GM18507 (cell line): ENCODE data around the gene HOXD8.

Experiments used
- DNase-seq: peaks from one replicate; pipeline ENCODE4 v3.0.0; 2011; ENCODE audit warnings: low read depth; ENCODE audit not compliant: insufficient read length; ENCODE audit errors: extremely low spot score
- FAIRE-seq: peaks from 2 replicates; lab custom pipeline; 2011; peaks lifted over from hg19 to GRCh38; lab: Jason Lieb, UNC

The HOXD8 gene

DNA sequence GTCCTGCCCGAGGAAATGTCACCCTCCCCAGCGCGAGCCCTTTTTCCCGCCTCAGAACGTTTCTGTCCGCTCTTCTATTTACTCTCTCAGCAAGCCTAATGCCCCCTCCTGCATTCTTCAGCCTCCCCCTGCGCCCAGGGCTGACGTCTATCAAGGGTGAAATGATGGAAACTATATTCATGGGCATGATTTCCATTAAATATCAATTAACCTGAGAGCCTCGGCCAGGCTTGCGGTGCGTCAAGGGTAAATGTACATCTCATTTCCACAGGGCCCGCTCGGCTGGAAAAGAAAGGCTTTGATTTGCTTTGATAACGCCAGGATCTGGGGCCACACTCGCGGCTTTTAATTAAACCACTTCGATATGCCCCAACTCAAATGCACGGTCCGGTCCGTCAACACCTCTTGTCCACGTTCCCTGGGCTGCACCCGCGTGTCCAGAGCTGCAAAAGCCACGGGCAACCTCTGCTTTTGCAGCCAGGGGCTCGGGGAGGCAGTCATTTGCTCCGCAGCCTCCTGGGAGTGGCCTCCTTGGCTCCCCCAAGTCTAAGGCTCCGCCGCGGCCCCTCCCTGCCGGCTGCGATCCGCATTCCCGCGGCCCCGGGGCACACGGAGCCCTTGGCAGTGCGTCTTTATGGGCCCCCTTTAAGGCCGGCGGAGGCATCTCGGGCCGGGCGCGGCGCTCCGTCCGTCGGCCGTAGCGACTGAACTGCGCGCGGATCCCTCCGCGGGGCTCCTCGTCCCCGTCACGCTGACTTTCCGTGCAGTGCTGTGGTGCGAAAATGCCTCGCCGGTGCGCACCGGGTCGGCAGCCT, at the start of gene HOXD8:
HOXD8 (plus strand) TSS at position 724 of the 815 bp plus-strand sequence. CDS start 662 bp downstream, outside the sequence.
- DNase-seq = no peak
- no peak for FAIRE-seq

DNA sequence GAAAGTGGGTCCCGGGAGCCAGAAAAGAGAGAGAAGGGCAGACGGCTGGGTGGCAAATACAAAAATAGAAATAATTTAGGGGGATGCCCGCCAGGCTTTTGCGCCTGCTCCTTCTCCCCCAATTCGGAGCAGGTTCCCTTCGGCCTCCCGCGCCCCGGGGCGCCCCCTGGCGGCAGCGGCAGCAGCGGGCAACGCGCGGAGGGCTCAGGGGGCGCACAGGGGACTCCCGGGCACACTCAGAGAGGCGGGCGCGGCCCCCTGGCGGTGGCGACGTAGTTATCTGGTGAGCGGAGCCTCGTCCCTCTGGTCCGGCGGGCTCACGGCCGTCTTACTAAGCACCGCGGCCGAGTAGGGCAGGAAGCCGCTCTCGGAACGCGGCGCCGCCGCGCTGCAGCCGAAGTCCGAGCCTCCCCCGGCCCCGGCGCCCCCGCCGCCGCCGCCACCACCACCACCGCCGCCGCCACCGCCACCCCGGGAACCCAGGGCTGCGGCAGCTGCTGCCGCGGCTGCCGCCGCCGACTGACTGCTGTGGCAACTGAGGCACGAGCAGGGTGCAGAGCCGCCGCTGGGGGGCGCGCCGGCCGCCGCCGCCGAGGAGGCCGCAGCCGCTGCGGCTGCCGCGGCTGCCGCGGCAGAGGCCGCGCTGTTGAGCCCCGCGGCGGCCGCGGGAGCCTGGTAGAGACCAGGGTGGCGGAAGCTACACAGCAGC, 49.5 kb upstream of the HOXD8 start:
- no peak for FAIRE-seq

DNA sequence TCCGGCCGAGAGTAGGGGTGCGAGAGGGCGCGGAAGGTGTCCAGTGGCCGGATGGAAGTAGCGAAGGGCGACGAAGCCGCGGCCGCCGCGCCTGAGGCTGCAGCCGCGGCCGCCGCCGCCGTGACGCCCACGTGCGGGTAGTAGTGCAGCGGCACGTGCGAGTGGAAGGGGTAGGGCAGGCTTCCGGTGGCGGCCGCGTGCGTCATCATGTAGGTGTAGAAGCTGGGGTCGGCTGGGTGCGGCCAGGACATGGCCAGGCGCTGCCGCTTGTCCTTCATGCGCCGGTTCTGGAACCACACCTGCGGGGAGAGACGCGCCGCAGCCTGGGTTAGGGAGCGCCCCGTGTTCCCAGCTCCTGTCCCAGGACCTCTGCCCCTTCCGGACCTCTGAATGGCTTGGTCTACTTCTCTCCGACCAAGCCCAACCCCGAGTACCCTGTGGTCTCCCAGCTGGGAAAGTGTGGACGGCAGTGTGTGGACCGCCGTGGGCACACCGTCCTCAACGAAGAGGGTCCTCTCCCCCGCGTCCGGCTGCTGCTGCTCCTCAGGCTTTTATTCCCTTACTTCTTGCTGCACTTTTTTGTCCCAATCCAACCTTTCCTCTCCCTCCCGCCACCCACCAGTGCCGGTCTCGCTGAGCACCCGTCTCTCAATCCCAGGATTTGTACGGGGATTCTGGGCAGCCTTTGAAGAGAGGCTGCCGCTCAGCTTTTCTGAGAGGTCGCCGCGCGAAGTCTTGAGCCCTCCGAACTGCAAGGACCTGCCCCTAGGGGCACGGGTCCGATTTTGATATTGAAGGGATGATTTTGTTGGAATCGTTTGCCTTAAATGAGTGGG, 48.7 kb upstream of the HOXD8 start:
- DNase-seq = no peak

More for the DNA sequence above, 49.5 kb upstream of the HOXD8 start:
- DNase-seq = no peak

DNA sequence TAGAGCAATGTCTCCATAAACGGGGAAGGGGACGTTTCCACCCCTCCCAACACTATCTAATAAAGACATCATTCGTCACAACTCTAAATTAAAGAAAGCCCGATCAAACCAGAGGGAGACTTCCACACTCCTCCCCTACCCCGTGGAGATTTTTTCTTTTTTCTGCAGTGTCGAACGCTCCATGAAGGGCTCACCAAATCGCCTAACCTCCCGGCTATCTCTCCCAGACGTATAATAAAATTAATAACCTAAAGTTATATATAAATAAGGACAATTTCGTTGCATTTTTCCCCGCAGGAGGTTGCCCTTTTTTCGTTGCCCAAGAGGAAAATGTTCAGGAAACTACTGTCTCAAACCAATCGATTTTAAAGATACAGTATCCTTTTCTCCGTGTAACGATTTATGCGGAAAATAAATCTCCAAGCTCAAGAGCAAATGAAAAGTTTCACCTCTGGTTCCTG, 48.1 kb upstream of the HOXD8 start:
- no peak for FAIRE-seq
- DNase-seq = no peak

More for the DNA sequence above, 48.7 kb upstream of the HOXD8 start:
- no peak for FAIRE-seq

DNA sequence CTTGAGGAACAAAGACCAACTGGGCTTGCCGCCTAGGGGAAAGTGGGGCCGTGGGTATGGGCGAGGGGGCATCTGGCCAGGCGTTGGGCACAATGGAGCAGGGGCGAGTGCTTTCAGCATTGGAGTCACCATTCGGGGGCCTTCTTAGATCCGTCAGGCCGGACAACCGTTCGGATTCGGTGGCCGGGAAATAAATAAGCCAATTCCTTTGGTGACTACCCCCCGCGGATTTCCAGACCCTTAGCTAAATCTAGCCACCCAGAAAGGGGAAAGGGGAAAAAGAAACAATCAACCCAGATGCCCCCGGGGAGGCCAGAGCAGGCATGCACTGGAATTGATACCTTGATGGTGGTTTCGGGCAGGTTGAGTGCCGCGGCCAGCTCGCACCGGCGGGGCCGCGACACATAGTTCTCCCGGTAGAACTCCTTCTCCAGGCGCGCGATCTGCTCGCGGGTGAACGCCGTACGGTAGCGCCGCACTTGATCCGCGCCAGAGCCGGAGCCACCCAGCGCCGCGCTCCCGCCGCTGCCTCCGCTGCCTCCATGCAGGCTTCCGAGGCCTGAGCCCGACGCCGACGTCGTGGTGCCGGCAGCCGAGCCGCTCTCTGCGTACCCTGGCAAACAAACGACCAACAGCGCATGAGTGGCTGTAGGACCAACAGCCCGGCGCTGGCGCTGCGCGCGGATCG, 47.5 kb upstream of the HOXD8 start:
- no peak for FAIRE-seq
- DNase-seq = no peak

DNA sequence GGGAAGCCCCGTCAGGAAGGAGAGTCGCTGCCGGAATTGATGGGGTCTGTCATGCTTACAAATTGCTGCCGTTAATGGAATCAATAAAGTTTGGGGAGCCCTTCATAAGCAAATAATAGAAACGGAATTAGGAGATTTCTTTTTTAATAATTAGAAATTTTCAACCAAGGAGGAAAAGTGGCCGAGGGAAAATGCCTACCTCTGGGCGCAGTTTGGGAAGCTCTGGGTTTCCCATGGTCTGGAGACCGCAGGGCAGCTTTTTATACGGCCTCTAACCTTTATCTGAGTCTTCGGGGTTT, 47.0 kb upstream of the HOXD8 start:
- DNase-seq = no peak
- no peak for FAIRE-seq

DNA sequence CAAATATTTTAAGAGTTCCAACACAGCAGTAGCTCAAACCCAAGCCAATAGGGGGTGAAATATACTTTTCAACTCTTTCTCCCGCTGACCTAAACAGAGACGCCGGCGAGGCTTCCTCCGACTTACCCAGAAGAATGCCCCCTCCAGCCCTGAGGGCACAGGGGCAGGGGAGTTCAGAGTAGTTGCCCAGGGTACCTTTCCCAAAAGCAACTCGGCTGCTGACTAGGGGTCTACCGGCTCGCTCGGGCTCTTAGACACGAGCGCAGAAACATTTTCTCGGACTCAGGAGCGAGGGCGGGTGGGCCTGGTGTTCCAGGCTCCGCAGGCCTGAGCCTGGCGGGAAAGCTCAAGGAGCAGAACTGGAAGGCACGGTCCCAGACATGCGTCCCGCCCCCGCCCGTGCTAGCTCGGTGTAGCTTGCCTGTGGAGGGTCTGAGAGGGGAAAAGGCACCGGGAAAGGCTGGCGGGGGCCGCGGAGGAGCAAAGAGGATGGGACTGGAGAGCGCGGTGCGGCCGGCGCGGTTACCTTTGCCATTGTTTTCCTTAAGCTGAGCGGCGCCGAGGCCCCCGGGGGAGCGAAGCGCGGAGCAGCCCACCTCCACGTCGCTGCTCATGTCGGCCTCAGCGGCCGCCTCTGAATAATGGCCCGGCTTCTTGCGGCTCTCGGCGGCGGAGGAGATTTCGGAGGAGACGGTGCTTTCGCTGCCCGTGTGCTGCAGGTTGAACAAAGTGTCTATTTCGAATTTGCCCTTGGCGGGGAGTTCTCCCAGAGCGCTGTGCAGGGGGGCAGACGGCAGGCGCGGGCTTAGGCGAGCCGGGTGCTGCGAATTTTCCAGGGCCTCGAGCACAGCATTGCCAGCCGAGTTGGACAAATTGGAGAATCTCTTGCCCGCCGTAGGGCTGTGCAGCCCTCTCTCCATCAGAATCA, 46.4 kb upstream of the HOXD8 start:
- FAIRE-seq (no peak), DNase-seq (no peak)

DNA sequence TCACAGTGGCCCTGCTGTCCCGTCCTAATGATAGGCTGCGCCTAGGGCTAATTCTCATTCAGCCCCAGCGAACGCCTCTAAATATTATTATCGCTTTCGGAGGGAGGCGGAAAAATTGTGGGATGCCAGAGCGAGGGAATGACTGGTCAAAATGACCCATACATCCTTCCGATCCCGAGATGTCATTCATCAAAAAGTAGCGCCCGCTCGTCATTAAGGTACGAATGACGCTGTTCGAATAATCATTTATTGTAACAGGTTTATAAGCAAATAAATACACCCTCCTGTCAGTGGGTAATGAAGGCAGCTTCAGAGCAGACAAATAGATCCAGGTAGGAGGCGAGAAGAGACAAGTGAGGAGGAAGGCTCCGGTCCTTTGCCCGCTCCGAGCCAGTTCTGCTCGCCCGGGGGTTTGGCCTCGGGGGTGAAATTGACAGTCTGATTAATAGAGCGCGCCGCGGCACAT, 45.7 kb upstream of the HOXD8 start, which contains the start of gene EVX2:
EVX2 (minus strand) TSS at position 167 of the 466 bp plus-strand sequence. CDS start 186 bp downstream, outside the sequence.
- FAIRE-seq (no peak), DNase-seq (no peak)

DNA sequence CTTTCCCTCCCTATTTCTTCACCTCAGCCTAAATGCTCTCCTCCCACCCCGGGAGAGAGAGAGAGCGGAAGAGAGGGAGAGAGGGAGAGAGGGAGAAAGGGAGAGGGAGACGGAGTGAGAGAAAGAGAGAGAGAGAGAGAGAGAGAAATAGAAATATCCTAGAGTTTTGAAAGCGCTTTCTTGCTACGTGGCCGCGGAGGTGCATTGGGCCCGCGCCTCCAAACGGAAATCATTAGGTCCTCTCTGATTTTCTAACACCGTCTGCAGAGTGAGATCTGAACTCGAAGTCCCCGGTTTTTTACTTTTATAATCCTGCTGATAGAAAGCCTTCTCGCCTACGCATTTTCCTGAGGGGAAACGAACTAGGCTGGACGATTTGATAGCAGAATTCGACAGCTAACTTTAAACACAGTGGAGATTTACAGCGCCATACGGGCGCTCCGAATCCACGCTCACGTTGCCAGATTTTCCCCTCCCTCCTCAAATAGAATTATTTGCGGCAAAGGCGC, 44.8 kb upstream of the HOXD8 start:
- no peak for DNase-seq
- FAIRE-seq = no peak

DNA sequence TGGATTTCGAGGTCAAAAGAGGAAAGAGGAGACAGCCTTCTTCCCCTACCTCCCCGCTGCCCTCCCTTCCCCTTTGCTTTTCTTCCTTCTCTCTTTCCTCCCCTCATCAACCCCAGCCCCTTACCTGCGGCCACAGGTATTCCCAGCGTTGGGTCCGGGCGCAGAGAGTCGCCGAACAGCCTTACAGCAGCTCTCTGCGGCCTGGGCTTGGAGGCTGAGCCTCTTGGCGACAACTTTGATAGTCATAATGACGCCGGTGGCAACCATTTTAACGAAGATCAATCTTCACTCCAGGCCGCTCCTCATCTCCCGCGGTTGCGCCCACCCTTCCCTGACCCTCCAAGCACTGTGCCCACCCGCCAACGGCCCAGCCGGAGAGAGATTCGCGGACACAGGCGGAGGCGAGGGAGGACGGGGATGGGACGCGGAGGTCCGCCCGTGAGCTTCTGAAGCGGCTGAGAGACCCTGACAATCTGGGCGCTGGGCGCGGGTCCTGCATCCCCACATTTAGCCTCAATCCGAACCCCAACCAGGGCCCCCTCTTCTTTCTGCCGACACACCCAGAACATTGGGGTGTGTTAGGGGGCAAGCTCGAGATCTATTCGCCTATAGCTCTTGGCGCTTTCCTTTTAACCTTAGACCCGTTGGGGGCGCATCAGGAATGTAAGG, 44.3 kb upstream of the HOXD8 start:
- FAIRE-seq (no peak), DNase-seq (no peak)

DNA sequence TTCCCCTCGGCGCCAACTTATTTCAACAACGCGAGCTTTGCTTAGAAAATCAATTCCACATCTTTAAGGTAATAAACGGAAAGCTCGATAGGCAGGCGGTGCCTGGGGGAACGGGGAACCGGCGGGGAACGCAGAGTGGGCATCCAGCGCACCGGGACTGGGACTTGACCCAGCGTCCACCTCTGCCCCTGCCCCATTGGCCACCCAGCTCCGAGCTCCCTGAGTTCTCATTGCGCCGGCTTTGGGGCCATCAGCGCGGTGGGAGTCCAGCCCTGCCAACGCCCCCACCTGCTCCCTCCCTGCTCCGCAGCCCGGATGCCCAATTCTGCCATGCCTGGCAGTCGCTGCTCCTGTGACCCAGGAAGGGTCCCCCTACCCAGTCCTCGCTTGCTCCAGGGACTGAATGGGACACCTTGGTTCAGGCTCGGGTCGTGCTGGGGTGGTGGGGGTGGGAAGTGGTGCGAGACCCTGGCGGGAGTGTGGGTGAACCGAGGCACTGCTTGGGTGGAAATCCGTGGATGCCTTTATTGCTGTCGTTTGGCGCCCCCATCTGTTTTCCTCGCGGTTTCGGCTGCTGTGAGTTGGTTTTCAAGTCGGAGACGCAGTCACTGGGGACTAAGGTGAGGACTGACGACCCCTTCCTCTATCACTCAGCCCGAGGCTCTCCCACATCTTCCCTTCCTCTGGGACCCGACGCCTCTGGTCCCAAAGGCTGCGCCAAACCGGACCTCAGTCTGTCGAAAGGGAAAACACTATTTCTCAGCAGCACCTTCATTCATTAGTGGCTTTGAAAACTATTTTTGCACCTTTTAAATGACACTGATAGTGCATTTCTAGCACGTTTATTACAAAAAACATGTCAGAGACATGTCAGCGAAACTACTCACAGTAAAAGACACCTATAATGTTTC, 43.4 kb upstream of the HOXD8 start:
- FAIRE-seq (no peak), DNase-seq (no peak)

DNA sequence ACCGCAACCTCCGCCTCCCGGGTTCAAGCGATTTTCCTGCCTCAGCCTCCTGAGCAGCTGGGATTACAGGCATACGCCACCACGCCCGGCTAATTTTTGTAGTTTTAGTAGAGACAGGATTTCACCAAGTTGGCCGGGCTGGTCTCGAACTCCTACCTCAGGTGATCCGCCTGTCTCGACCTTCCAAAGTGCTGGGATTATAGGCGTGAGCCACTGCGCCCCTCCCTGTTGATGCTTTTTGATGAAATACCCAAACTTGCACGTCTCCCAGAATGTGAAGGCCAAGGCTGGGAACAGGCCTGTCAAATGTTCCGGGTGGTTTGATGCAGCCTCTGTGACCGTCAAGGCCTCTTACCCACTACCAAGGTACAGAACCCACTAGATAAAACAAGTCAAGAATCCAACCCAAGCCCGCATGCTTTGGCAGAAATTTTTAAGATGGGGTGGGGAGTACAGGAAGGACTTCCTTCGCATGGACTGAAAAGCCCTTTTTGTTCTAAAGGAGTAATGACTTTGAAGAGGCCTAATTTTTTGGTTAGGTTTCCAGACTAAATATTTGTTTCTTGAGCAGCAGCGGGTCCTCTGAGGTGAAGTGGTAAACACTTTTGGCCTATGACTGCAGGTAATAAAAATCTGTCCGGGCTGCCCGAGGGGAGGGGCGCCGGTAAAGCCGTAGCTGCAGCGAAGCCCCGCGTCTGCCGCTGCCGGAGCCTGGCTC, 42.0 kb upstream of the HOXD8 start:
- no peak for DNase-seq
- FAIRE-seq = no peak

DNA sequence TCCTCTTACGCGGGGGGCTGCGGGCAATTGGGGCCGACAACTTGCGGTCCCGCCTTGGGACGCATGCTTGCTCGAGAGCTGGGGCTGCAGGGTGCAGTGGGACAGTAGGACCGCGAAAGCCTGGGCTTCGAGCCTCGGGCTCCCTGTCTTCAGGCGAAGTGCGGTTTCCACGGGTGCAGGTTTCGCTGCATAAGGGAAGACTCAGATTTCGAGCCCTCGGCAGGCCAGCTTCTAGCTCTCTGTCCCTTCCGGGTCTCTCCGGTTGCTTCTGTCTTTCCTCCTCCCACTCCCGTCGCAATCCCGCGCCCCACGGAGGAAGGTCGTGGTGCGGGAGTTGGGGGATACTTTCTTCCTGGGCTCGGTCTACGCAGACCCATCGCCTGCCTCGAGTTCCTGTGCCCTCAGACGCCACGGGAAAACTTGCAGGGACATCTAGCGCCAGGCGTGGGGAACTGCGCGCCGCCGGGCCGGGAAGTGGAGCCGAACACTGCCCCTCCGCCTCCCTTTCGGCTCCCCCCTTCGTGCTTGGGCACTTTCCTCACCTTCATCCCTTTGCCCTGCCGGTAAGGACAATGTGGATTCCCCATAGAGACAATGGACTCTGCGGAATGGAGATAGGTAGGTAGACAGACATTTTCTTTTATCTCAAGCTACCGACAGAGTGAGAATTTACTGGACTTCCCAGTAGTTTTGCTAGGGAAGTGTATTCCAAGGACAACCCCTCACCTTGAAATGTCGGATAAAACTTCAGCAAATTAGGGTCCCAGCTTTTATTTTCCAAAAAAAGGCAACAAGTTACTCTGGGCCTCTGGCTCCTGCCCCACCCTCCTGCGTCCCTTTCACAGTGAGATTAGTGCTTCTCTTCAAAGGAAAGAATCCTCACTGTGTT, 41.2 kb upstream of the HOXD8 start:
- no peak for DNase-seq
- no peak for FAIRE-seq

DNA sequence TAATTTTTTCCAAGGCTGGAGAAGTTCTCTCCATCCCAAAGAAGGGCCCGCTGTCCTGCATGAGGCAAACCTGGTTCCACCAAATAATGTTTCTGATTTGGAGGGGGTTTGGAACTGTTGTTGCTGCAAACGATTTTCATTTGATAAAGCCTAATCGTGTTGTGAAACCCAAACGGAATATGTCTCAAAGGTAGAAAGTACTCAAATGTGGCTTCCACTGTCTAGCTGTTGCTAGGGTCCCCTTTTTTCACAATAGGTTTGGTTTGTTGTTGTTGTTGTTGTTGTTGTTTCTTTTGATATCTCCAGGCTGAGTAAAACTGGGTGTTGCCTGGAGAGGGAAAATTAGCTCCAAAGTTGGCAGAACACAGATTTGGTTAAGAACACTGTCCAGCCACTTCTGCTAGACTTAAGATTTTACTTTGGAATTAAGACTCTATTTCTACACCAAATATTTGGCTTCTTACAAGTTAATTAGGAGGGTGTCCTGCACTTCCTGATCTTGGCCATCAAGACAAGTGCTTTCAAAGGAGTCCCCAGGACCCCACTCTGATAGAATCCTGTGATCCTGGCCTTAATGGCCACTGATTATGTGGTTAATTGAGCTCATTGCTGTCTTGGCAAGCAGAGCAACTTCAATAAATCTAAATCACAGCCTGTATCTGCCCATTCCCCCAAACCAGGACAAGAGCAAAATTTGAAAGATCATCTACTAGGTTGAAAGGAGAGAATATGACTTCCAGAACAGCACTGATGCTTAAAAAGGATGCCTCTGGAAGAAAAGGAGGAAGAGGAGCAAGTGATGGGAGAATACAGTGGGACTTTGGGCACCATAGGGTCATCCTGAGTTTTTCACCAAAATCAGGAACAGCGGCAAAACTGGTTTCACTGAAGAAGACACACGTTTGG, 40.3 kb upstream of the HOXD8 start:
- FAIRE-seq (no peak), DNase-seq (no peak)
